ENCODE data around the gene CAMK1G.

The CAMK1G gene

GRCh38 chr1:209580577-209580976, 2.9 kb upstream of the CAMK1G start:
- no peak for TF ChIP-seq ZNF274 (IDR thresholded peaks at IDR 0.05; ENCODE audit: low read depth, low read length)

GRCh38 chr1:209584231-209584672, 738 bp downstream of the CAMK1G start:
- TF ChIP-seq ZNF274 (IDR thresholded peaks at IDR 0.05; ENCODE audit: low read depth, low read length) = no peak
- no peak overlapping the region for H3K4me3 ChIP-seq (ENCODE audit: low read length)

More at GRCh38 chr1:209580577-209580976, 2.9 kb upstream of the CAMK1G start:
- H3K4me3 ChIP-seq (ENCODE audit: low read length) = no peak overlapping the region

- H3K4me3 ChIP-seq (ENCODE audit: low read length) = no peak overlapping the region
- TF ChIP-seq ZNF274 (IDR thresholded peaks at IDR 0.05; ENCODE audit: low read depth, low read length) = no peak
Observed at GRCh38 chr1:209585197-209585596, 1.7 kb downstream of the CAMK1G start.

- no peak overlapping the region for H3K4me3 ChIP-seq (ENCODE audit: low read length)
- no peak for TF ChIP-seq ZNF274 (IDR thresholded peaks at IDR 0.05; ENCODE audit: low read depth, low read length)
Observed at GRCh38 chr1:209585672-209586071, 2.2 kb downstream of the CAMK1G start.

- no peak overlapping the region for H3K4me3 ChIP-seq (ENCODE audit: low read length)
Observed at GRCh38 chr1:209586221-209586740, 2.8 kb downstream of the CAMK1G start.

GRCh38 chr1:209587789-209588188, 4.3 kb downstream of the CAMK1G start:
- TF ChIP-seq ZNF274 (IDR thresholded peaks at IDR 0.05; ENCODE audit: low read depth, low read length) = no peak
- no peak overlapping the region for H3K4me3 ChIP-seq (ENCODE audit: low read length)

More at GRCh38 chr1:209586221-209586740, 2.8 kb downstream of the CAMK1G start:
- TF ChIP-seq ZNF274 (IDR thresholded peaks at IDR 0.05; ENCODE audit: low read depth, low read length) = no peak

GRCh38 chr1:209589440-209589839, 5.9 kb downstream of the CAMK1G start:
- no peak overlapping the region for H3K4me3 ChIP-seq (ENCODE audit: low read length)
- TF ChIP-seq ZNF274 (IDR thresholded peaks at IDR 0.05; ENCODE audit: low read depth, low read length) = no peak

- TF ChIP-seq ZNF274 (IDR thresholded peaks at IDR 0.05; ENCODE audit: low read depth, low read length) = no peak
- no peak overlapping the region for H3K4me3 ChIP-seq (ENCODE audit: low read length)
Observed at GRCh38 chr1:209589863-209590262, 6.3 kb downstream of the CAMK1G start.

GRCh38 chr1:209590405-209590804, 6.9 kb downstream of the CAMK1G start:
- H3K4me3 ChIP-seq (ENCODE audit: low read length) = no peak overlapping the region
- no peak for TF ChIP-seq ZNF274 (IDR thresholded peaks at IDR 0.05; ENCODE audit: low read depth, low read length)

GRCh38 chr1:209593747-209594146, 10.2 kb downstream of the CAMK1G start:
- no peak for TF ChIP-seq ZNF274 (IDR thresholded peaks at IDR 0.05; ENCODE audit: low read depth, low read length)
- no peak overlapping the region for H3K4me3 ChIP-seq (ENCODE audit: low read length)

- H3K4me3 ChIP-seq (ENCODE audit: low read length) = no peak overlapping the region
- TF ChIP-seq ZNF274 (IDR thresholded peaks at IDR 0.05; ENCODE audit: low read depth, low read length) = no peak
Observed at GRCh38 chr1:209594440-209594839, 10.9 kb downstream of the CAMK1G start.

GRCh38 chr1:209595028-209595427, 11.5 kb downstream of the CAMK1G start:
- no peak overlapping the region for H3K4me3 ChIP-seq (ENCODE audit: low read length)
- TF ChIP-seq ZNF274 (IDR thresholded peaks at IDR 0.05; ENCODE audit: low read depth, low read length) = no peak

GRCh38 chr1:209595599-209596285, 12.2 kb downstream of the CAMK1G start:
- no peak for TF ChIP-seq ZNF274 (IDR thresholded peaks at IDR 0.05; ENCODE audit: low read depth, low read length)
- H3K4me3 ChIP-seq (ENCODE audit: low read length) = no peak overlapping the region

GRCh38 chr1:209597499-209597898, 14.0 kb downstream of the CAMK1G start:
- TF ChIP-seq ZNF274 (IDR thresholded peaks at IDR 0.05; ENCODE audit: low read depth, low read length) = no peak
- no peak overlapping the region for H3K4me3 ChIP-seq (ENCODE audit: low read length)

GRCh38 chr1:209598227-209598626, 14.7 kb downstream of the CAMK1G start:
- no peak for TF ChIP-seq ZNF274 (IDR thresholded peaks at IDR 0.05; ENCODE audit: low read depth, low read length)
- no peak overlapping the region for H3K4me3 ChIP-seq (ENCODE audit: low read length)
